M059J (cell line): Measurements from ENCODE around the gene WDFY2. TPM values are rescaled to one million over a fixed set of nuclear protein-coding genes. Genes with fewer than 3 reads are reported as not detected.

ENCODE experiments used
- total RNA-seq: library from RNA; depleted of rRNA; stranded (reverse); fragments of >200 nt; shearing (Covaris generic); gene quantifications from 2 replicates; pipeline ENCODE4 v1.2.3, GENCODE V29; 2014; rRNA removed

WDFY2 gene
- total RNA-seq, 1 experiment from 2014 or later = 3.1 TPM

Other genes with a start within 250 kb of the WDFY2 start
- not detected in 2 replicates for gene SERPINE3, start 244.8 kb upstream of the WDFY2 start, total RNA-seq
- 27.6 and 35.2 TPM in 2 replicates for gene INTS6, start 131.4 kb upstream of the WDFY2 start, total RNA-seq
- 2.1 and 2.2 TPM in 2 replicates for gene DHRS12, start 219.7 kb downstream of the WDFY2 start, total RNA-seq